ENCODE data around the gene IZUMO2.
"Not testable (repeated sequence)": the region's sequence is repeated elsewhere in the genome, so short reads cannot be mapped to it uniquely, and the experiment has no call there.

The IZUMO2 gene

DNA sequence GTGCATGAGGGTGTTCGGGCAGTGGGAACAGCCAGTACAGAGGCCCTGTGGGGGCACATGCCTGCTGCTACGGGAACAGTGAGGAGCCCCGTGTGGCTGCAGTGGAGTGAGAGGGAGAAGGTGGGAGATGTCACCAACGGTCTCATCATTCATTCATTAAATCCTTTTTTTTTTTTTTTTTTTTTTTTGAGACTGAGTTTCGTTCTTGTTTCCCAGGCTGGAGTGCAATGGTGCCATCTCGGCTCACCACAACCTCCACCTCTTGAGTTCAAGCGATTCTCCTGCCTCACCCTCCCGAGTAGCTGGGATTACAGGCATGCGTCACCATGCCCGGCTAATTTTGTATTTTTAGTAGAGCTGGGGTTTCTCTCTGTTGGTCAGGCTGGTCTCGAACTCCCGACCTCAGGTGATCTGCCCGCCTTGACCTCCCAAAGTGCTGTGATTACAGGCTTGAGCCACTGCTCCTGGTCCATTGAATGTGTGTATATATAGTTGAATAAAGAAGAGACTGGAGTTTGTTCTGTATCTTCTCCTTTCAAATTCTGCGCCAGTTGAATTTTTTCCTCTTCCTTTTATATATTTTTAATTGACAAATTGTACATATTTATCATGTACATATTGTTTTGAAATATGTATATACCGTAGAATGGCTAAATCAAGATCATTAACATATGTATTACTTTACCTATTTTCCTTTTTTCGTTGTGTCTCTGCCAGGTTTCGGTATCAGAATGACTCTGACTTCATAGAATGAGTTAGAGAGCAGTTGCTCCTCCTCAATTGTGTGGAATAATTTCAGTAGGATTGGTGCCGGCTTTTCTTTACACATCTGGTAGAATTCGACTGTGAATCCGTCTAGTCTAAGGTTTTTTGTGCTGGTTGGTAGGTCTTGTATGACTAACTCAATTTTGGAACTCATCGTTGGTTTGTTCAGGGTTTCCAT, 28.0 kb downstream of the IZUMO2 start:
- DNase-seq: not testable (repeated sequence)

DNA sequence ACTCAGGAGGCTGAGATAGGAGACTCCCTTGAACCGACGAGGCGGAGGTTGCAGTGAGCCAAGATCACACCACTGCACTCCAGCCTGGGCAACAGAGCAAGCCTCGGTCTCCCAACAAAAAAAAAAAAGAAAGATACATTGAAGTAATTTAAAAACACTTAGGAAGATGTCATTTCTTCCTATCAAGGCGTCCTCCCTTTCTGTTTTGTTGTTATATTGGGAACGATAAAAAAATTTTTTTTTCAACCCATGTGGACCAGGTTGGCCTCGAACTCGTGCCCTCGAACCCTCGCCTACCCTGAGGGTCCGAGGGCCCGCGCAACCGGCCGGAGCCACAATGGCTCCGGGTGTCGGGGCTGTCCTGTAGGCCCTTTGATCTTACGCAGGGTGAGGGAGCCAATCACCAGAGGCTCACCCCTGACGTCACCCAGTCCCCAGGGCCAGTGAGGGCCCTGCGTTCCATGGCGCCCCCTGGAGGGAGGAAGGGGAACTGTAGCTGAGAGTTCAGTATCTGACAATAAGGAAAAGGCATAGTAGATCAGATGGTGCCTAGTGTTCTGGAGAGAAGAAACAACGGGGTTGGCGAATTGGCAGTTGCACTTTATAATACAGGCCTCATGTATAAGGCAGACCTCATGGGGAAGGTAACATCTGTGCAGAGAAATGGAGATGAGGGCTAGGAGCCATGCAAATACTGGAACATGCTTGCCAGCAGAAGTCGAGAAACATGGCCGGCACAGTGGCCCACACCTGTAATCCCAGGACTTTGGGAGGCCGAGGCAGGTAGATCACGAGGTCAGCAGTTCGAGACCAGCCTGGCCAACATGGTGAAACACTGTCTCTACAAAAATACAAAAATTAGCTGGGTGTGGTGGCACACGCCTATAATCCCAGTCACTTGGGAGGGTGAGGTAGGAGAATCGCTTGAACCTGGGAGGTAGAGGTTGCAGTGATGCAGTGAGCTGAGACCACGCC, 29.3 kb downstream of the IZUMO2 start:
- not testable (repeated sequence) for DNase-seq

DNA sequence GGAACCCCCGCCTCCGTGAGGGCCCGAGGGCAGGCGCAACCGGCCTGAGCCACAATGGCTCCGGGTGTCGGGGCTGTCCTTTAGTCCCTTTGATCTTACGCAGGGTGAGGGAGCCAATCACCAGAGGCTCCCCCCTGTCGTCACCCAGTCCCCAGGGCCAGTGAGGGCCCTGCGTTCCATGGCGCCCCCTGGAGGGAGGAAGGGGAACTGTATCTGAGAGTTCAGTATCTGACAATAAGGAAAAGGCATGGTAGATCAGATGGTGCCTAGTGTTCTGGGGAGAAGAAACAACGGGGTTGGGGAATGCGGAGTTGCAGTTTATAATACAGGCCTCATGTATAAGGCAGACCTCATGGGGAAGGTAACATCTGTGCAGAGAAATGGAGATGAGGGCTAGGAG, 59.1 kb downstream of the IZUMO2 start:
- DNase-seq: not testable (repeated sequence)

GRCh38 chr19:50103405-50103804, 59.7 kb downstream of the IZUMO2 start:
- DNase-seq: not testable (repeated sequence)

Data from hippocampal formation (tissue), 2 donors.